Parathyroid adenoma (tissue), 2 donors: ENCODE measurements around the gene HLA-C.

ENCODE experiments used
- H2AFZ ChIP-seq: fragments of 300-600 bp; sonication (generic); one replicate; pipeline ENCODE4 v1.7.0; 2017; ENCODE audit warnings: antibody characterized with exemption, mild to moderate bottlenecking
- H3K27ac ChIP-seq: fragments of 300-600 bp; sonication (generic); one replicate; pipeline ENCODE4 v1.7.0; 2017
- H3K27me3 ChIP-seq: fragments of 300-600 bp; sonication (generic); one replicate; pipeline ENCODE4 v1.7.0; 2017; ENCODE audit warnings: low read length; ENCODE audit not compliant: control insufficient read depth, insufficient read depth
- H3K36me3 ChIP-seq: fragments of 300-600 bp; sonication (generic); one replicate; pipeline ENCODE4 v1.7.0; 2017; ENCODE audit warnings: low read length; ENCODE audit not compliant: control insufficient read depth, insufficient read depth
- H3K4me1 ChIP-seq: fragments of 300-600 bp; sonication (generic); one replicate; pipeline ENCODE4 v1.7.0; 2017; ENCODE audit warnings: control low read depth
- H3K4me2 ChIP-seq: fragments of 300-600 bp; sonication (generic); one replicate; pipeline ENCODE4 v1.7.0; 2017; ENCODE audit warnings: low read length
- H3K4me3 ChIP-seq: fragments of 300-600 bp; sonication (generic); one replicate; pipeline ENCODE4 v1.7.0; 2017; ENCODE audit warnings: low read depth, low read length
- H3K79me2 ChIP-seq: fragments of 300-600 bp; sonication (generic); one replicate; pipeline ENCODE4 v1.7.0; 2017; ENCODE audit warnings: control low read depth
- H3K9ac ChIP-seq: fragments of 300-600 bp; sonication (generic); one replicate; pipeline ENCODE4 v1.7.0; 2017; ENCODE audit warnings: mild to moderate bottlenecking
- H3K9me3 ChIP-seq: fragments of 300-600 bp; sonication (generic); one replicate; pipeline ENCODE4 v1.7.0; 2017; ENCODE audit warnings: low read length; ENCODE audit not compliant: control insufficient read depth
- TF ChIP-seq, protein P1 (sequence below): fragments of 300-600 bp; sonication (generic); IDR thresholded peaks from one replicate; pipeline ENCODE4 v1.7.0; 2017; ENCODE audit warnings: antibody characterized with exemption, mild to moderate bottlenecking
- donor health status: primary hyperparathyroidism.

HLA-C gene

GRCh38 chr6:31300797-31301196 is 28.9 kb upstream of the HLA-C start:
- Histone ChIP-seq H3K4me1 (no peaks in the 10 kb centered on the region), H3K4me3 (no peak overlapping the region), H3K9me3 (no peaks in the 10 kb centered on the region), H3K4me2 (no peak overlapping the region), H2AFZ (no peak overlapping the region), H3K36me3 (no peaks in the 10 kb centered on the region), H3K27me3 (no peaks in the 10 kb centered on the region), H3K79me2 (no peaks in the 10 kb centered on the region), H3K9ac (no peak overlapping the region), H3K27ac (no peak overlapping the region)
- TF ChIP-seq, protein P1, sequence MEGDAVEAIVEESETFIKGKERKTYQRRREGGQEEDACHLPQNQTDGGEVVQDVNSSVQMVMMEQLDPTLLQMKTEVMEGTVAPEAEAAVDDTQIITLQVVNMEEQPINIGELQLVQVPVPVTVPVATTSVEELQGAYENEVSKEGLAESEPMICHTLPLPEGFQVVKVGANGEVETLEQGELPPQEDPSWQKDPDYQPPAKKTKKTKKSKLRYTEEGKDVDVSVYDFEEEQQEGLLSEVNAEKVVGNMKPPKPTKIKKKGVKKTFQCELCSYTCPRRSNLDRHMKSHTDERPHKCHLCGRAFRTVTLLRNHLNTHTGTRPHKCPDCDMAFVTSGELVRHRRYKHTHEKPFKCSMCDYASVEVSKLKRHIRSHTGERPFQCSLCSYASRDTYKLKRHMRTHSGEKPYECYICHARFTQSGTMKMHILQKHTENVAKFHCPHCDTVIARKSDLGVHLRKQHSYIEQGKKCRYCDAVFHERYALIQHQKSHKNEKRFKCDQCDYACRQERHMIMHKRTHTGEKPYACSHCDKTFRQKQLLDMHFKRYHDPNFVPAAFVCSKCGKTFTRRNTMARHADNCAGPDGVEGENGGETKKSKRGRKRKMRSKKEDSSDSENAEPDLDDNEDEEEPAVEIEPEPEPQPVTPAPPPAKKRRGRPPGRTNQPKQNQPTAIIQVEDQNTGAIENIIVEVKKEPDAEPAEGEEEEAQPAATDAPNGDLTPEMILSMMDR: no peak

GRCh38 chr6:31299947-31300346 is 28.1 kb upstream of the HLA-C start:
- Histone ChIP-seq H3K4me3 (no peak overlapping the region), H3K4me2 (no peak overlapping the region), H3K4me1 (no peaks in the 10 kb centered on the region), H3K27me3 (no peaks in the 10 kb centered on the region), H3K9ac (no peak overlapping the region), H3K36me3 (no peaks in the 10 kb centered on the region), H3K9me3 (no peaks in the 10 kb centered on the region), H3K27ac (no peak overlapping the region), H3K79me2 (no peaks in the 10 kb centered on the region), H2AFZ (no peak overlapping the region)
- TF ChIP-seq, protein P1: no peak

DNA sequence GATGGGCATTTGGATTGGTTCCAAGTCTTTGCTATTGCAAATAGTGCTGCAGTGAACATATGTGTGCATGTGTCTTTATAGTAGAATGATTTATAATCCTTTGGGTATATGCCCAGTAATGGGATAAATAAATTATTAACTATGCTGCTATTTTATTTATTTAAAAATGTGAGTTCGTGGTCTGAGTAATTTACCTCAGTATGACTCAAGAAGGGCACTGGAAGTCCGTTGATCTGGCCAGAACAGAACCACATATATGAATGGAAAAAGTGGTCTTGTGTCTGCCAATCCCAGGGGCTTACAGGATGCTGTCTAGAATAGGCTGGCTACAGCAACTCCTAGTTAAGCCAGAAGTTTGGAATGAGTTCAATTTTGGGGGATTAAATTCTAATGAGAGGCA is 27.6 kb upstream of the HLA-C start:
- no peaks in the 10 kb centered on the region for H3K36me3 ChIP-seq
- H3K9me3 ChIP-seq: no peaks in the 10 kb centered on the region
- no peak overlapping the region for H3K27ac ChIP-seq
- no peaks in the 10 kb centered on the region for H3K27me3 ChIP-seq
- TF ChIP-seq, protein P1: no peak
- no peak overlapping the region for H2AFZ ChIP-seq
- no peak overlapping the region for H3K4me2 ChIP-seq
- no peak overlapping the region for H3K9ac ChIP-seq
- H3K79me2 ChIP-seq: no peaks in the 10 kb centered on the region
- H3K4me1 ChIP-seq: no peaks in the 10 kb centered on the region
- no peak overlapping the region for H3K4me3 ChIP-seq

- TF ChIP-seq, protein P1: no peak
- H3K9ac ChIP-seq: no peak overlapping the region
- no peak overlapping the region for H3K4me2 ChIP-seq
- H3K27me3 ChIP-seq: no peaks in the 10 kb centered on the region
- no peak overlapping the region for H2AFZ ChIP-seq
- H3K36me3 ChIP-seq: no peaks in the 10 kb centered on the region
- no peak overlapping the region for H3K27ac ChIP-seq
- no peaks in the 10 kb centered on the region for H3K9me3 ChIP-seq
- H3K79me2 ChIP-seq: no peaks in the 10 kb centered on the region
- H3K4me3 ChIP-seq: no peak overlapping the region
- H3K4me1 ChIP-seq: no peaks in the 10 kb centered on the region
Observed at GRCh38 chr6:31294056-31294455, 22.2 kb upstream of the HLA-C start.

- Histone ChIP-seq H3K9me3 (no peaks in the 10 kb centered on the region), H3K9ac (no peak overlapping the region), H3K4me1 (no peaks in the 10 kb centered on the region)
Observed at GRCh38 chr6:31293343-31293742, 21.5 kb upstream of the HLA-C start.

More at GRCh38 chr6:31293343-31293742, 21.5 kb upstream of the HLA-C start:
- Histone ChIP-seq H3K4me3 (no peak overlapping the region), H3K4me2 (no peak overlapping the region), H3K79me2 (no peaks in the 10 kb centered on the region), H3K36me3 (no peaks in the 10 kb centered on the region), H3K27ac (no peak overlapping the region), H3K27me3 (no peaks in the 10 kb centered on the region), H2AFZ (no peak overlapping the region)
- TF ChIP-seq, protein P1: no peak
